NOMO-1 treated with dmso at 0.1 percent for 144 hours (cell line): ENCODE measurements around the gene LIX1L.

Source experiments
- DNase-seq: peaks from one replicate; lab custom pipeline; 2025; ENCODE audit not compliant: unreplicated experiment; lab: John Stamatoyannopoulos, UW

Gene LIX1L

GRCh38 chr1:145957443-145958319 lies at the start of gene LIX1L:
LIX1L (minus strand) TSS chr1:145958017; CDS start chr1:145957927, 90 bp downstream.
- DNase-seq, result peak; percentile 90

GRCh38 chr1:146001709-146002108 lies 43.9 kb upstream of the LIX1L start:
- no peak for DNase-seq

GRCh38 chr1:145999321-146000024 lies 41.7 kb upstream of the LIX1L start:
- no peak for DNase-seq

- no peak for DNase-seq
Measured at GRCh38 chr1:145997718-145998023, 39.9 kb upstream of the LIX1L start.

- DNase-seq, result no peak
Measured at GRCh38 chr1:145997016-145997717, 39.4 kb upstream of the LIX1L start.

- peak; percentile 92 for DNase-seq
Measured at GRCh38 chr1:145996433-145997015, 38.7 kb upstream of the LIX1L start, which contains the start of gene TXNIP. TXNIP (minus strand) TSS chr1:145996579; CDS start chr1:145996266, 313 bp downstream.

GRCh38 chr1:145995964-145996432 lies 38.2 kb upstream of the LIX1L start:
- DNase-seq, result no peak

- DNase-seq, result no peak
Measured at GRCh38 chr1:145995148-145995881, 37.5 kb upstream of the LIX1L start.

- DNase-seq, result peak; percentile 42
Measured at GRCh38 chr1:145994391-145995120, 36.7 kb upstream of the LIX1L start.

- DNase-seq, result no peak
Measured at GRCh38 chr1:145993618-145994390, 36.0 kb upstream of the LIX1L start.

- no peak for DNase-seq
Measured at GRCh38 chr1:145992958-145993617, 35.3 kb upstream of the LIX1L start.

GRCh38 chr1:145992502-145992936 lies 34.7 kb upstream of the LIX1L start:
- no peak for DNase-seq

- DNase-seq, result no peak
Measured at GRCh38 chr1:145991735-145992412, 34.1 kb upstream of the LIX1L start.

GRCh38 chr1:145990249-145990855 lies 32.5 kb upstream of the LIX1L start:
- DNase-seq, result no peak

GRCh38 chr1:145988773-145989172 lies 31.0 kb upstream of the LIX1L start:
- DNase-seq, result no peak

GRCh38 chr1:145987926-145988325 lies 30.1 kb upstream of the LIX1L start:
- no peak for DNase-seq

- DNase-seq, result no peak
Measured at GRCh38 chr1:145986551-145986950, 28.7 kb upstream of the LIX1L start.
